ENCODE results near the gene TRANK1.
"Not testable (repeated sequence)": the region's sequence is repeated elsewhere in the genome, so short reads cannot be mapped to it uniquely, and the experiment has no call there.

The TRANK1 gene

DNA sequence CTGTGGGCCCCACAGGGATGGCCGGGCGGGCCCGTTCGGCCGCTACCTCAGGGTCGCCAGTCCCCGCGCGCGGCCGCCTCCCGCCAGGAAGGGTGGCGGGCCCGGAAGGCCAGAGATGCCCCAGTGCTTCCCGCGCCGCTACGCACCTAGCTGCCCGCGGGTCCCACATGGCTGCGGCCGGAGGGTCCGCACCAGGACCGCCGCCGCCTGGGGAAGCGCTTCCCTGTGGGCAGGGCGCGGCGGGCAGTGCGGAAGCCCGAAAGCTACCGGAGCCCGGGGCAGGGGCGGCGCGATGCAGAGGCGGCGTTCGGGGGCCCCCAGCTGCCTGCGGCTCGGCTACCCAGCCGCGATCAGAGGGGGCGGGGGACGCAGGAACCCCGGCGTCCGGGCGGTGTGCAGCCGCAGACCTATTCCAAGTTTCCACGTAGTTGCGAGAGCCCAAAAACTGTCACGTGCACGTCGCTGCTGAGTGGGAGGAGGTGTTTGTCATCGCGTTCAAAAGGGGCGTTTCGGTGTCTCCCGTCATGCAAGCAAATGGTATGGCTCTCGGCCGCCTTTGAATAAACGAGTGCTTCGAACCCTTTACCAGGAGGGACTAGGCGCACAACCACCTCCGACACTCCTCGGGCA, at the start of gene TRANK1:
Gene TRANK1 (minus strand): TSS at position 414 of the 630 bp plus-strand sequence. CDS start 245 bp downstream, at position 169.
- DNase-seq, result peak; percentile 84

DNA sequence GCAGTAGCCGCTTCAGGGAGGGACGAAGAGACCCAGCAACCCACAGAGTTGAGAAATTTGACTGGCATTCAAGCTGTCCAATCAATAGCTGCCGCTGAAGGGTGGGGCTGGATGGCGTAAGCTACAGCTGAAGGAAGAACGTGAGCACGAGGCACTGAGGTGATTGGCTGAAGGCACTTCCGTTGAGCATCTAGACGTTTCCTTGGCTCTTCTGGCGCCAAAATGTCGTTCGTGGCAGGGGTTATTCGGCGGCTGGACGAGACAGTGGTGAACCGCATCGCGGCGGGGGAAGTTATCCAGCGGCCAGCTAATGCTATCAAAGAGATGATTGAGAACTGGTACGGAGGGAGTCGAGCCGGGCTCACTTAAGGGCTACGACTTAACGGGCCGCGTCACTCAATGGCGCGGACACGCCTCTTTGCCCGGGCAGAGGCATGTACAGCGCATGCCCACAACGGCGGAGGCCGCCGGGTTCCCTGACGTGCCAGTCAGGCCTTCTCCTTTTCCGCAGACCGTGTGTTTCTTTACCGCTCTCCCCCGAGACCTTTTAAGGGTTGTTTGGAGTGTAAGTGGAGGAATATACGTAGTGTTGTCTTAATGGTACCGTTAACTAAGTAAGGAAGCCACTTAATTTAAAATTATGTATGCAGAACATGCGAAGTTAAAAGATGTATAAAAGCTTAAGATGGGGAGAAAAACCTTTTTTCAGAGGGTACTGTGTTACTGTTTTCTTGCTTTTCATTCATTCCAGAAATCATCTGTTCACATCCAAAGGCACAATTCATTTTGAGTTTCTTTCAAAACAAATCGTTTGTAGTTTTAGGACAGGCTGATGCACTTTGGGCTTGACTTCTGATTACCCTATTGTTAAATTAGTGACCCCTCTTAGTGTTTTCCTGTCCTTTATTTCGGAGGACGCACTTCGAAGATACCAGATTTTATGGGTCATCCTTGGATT, 48.8 kb upstream of the TRANK1 start, which contains the start of gene MLH1:
Gene MLH1 (plus strand): TSS at position 193 of the 958 bp plus-strand sequence. CDS start 30 bp downstream, at position 223.
- peak; percentile 96 for DNase-seq

DNA sequence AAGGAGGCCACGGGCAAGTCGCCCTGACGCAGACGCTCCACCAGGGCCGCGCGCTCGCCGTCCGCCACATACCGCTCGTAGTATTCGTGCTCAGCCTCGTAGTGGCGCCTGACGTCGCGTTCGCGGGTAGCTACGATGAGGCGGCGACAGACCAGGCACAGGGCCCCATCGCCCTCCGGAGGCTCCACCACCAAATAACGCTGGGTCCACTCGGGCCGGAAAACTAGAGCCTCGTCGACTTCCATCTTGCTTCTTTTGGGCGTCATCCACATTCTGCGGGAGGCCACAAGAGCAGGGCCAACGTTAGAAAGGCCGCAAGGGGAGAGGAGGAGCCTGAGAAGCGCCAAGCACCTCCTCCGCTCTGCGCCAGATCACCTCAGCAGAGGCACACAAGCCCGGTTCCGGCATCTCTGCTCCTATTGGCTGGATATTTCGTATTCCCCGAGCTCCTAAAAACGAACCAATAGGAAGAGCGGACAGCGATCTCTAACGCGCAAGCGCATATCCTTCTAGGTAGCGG, 48.0 kb upstream of the TRANK1 start, which contains the start of gene EPM2AIP1:
Gene EPM2AIP1 (minus strand): TSS at position 326 of the 520 bp plus-strand sequence. CDS start 54 bp downstream, at position 272.
- peak; percentile 95 for DNase-seq

DNA sequence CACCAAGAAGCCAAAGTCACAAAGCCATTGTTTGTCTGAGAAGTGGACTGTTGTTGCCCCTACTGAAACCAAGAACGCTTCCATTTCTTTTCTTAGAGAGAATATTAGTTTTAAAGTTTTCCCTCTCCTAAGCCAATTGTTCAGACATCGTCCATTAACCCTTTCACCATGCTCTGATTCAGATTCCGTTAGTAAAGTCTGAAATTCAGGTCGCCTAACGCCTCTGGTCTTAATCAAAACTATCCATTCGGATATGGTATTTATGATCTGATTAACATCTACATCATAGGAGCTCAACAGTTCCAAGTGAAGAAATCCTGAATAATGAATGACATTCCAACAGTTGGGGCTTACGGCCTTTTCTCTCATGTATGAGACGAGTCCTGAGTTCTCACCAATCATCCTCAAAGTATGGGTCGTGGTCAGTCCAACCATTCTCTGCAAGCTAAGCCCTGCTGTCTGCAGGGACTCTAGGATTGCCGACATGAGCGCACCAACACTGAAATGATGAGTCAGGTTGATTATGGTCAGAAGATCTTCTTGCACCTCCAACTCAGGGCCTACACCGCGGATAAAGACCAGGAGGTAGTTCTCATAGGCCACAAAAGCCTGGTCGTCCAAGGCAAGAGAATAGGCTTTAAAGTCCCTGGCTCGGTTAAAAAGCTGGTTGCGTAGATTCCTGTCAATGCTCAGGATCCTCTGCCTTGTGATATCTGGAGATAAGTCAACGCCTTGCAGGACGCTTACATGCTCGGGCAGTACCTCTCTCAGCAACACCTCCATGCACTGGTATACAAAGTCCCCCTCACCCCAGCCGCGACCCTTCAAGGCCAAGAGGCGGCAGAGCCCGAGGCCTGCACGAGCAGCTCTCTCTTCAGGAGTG, 47.3 kb upstream of the TRANK1 start:
- DNase-seq, result no peak

DNA sequence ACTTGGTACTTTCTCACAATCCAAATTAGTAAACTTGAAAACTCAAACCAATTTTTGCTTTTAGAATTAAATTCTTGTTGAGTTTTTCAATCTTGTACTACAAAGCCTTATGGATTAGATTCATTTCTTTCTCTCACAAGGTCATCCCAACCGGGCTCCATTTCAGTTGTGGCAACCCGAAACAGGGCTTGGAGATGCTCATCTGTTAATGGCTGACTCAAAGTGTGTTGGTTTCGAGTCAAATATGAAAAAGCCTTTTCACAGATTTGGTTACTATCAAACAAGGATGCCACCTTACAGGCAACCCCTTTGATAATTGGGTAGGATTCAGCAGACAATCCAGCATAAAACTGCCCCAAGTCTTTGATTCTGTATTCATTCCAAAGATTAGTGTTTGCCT, 46.3 kb upstream of the TRANK1 start:
- no peak for DNase-seq

DNA sequence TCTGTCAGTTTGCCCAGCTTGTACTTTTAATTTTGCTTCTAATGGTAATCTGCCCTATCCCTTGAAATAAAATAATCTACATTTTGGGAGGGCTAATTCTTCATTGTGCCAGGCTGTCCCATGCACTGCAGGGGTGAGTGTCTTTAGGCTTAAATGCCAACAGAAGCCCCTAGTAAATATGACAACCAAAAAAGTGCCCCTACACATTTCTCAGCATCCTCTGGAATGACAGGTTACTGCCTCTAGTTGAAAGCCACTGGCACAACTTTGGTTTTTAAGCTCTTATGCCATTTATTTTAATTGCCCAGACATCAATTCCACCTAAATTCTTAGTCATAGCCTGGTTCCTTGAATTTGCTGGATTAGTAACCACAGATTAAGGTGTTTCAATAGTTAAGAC, 44.7 kb upstream of the TRANK1 start:
- no peak for DNase-seq

DNA sequence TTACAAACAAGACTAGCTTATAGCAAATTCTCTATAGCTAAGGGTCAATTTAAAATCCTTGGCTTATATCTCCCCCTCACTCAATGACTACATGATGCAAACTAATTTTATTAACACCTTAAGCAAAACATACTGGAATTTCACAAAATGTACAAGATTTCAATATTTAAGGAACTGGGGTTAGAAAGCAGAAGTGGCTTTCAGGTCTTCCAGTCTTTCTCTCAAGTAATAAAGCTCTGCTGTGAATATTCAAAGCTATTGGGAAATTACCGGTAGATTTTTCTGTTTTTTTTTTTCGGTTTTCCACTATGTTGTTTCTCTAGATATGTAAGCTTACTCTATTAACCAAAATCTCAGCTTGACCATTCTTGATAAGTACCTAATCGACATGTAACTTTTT, 44.2 kb upstream of the TRANK1 start:
- no peak for DNase-seq

DNA sequence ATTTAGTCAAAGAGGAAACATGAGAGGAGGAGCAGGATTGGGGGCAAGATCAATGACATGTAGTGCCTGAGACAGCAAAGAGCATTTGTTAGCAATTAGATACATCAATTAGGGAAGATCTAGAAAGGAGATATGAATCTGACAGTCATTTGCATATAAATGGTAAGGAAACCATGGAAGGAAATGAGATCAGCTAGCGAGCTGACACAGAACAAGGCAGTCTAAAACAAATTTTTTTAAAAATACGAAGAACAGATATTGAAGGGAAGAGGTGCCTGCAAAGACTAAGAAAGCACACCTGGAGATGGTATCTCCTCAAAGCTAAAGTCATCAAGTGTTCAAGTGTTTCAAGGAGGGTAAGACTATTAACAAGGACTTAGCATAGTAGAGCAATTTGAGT, 43.5 kb upstream of the TRANK1 start:
- no peak for DNase-seq

DNA sequence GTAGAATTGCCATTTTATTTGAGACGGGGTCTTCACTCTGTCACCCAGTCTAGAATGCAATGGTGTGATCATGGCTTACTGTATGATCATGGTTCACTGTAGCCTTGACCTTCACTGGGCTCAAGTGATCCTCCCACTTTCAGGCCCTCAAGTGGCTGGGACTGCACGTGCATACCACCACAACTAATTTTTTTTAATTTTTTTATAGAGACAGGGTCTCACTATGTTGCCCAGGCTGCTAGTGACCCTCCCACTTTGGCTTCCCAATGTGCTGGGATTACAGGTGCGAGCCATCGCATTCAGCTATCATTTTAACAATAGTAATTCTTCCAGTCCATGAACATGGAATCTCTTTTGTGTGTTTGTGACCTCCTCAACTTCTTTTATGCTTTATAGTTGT, 36.2 kb upstream of the TRANK1 start:
- DNase-seq, result no peak

DNA sequence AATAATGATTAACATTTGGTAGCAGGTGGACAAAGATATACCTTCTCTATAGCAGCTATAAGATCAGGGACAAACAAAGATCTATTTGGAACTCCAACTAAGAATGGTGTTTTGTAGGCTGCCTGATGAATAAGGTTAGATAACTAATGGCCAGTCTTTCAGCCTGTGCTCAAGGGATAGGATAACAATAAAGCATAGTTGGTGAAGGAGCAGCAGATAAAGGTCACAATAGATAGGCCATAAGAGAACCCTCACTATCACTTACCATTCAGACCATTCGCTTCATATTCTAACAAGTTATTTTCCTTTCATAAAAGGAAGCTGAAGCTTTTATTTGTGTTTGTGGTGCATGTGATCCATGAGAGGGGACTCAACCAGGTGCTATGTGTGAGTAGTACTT, 28.3 kb upstream of the TRANK1 start:
- no peak for DNase-seq

DNA sequence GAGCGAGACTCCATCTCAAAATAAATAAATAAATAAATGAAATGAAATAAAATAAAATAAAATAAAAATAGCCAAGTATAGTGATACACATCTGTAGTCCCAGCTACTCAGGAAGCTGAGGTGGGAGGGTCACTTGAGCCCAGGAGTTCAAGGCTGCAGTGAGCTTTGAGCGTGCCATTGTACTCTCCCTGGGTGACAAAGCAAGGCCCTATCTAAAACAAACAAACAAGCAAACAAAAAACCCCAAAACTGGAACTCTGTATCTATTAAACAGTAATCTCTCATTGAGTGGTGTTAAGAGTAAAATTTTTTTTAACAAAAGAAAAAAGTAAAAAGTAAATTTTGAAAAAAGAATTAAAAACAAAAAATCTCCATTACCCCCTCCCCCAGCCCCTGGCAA, 27.3 kb upstream of the TRANK1 start:
- DNase-seq, result no peak

DNA sequence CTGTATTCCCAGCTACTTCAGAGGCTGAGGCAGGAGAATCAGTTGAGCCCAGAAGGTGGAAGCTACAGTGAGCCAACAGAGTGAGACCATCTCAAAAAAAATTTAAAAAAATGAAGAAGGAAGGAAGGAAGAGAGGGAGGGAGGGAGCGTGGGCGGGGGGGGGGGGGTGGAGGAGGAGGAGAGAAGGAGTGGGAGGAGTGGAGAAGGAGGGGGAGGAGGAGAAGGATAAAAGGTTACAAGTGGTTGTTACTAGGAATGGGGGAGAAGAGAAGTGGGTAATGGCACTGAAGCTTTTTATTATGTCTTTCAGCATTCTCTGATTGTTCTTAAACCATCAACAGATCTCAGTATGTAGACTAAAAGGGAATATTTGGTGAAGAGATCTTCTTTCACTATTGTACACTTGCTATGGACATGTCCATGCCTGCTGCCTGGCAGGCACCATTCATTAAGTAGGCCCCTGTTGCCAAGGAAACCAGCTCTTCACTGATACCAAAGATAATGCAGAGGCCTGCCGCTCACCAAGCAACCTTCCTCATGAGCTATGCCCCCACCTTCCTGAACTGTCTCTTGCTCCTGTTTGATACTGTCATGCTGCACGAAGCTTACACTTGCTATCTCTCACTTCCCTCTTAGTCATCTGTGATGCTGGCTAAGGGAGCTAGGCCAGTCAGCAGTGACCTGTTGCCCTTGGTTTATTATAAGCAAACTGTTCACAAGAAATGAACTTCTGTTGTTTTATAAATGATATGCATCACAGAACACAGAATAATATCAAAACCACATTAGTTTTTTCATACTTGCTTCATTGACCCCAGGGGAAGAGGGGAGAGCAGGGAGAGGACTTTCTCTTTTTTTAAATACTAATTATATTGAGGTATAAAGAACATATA, 24.9 kb upstream of the TRANK1 start:
- peak; percentile 59 for DNase-seq

DNA sequence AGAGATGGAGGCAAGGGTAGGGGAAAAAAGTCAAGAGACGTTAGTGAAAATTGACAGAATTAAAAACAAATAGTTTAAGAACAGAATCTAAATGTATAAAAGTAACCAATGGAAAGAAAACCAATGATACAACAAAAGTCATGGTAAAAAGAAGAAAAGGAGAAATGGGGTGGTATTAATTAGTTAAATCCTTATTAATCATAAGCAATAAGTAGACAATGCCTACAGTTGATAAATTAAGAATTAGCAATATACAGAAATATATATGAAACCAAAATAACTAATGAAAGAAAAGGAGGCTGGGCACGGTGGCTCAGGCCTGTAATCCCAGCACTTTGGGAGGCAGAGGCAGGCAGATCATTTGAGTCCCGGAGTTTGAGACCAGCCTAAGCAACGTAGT, 24.2 kb upstream of the TRANK1 start:
- DNase-seq, result no peak

DNA sequence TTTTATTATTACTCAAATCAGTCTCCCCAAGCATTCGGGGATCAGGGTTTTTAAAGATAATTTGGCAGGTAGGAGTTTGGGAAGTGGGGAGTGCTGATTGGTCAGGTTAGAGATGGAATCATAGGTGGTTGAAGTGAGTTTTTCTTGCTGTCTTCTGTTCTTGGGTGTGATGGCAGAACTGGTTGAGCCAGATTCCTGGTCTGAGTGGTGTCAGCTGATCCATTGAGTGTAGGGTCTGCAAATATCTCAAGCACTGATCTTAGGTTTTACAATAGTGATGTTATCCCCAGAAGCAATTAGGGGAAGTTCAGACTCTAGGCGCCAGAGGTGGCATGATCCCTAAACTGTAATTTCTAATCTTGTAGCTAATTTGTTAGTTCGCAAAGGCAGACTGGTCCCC, 20.6 kb upstream of the TRANK1 start:
- no peak for DNase-seq

DNA sequence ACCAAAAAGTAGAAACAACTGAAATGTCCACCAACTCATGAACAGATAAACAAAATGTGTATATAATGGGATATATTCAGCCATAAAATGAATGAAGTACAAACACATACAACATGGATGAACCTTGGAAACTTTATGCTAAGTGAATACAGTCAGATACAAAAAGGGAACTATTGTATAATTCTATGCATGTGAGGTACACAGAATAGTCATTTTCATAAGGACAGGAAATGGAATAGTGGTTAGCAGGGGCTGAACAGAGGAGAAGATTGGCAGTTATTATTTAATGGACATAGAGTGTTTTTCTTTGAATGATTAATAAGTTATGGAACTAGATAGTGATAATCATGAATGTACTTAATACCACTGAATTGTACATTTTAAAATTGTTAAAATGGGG, 20.0 kb upstream of the TRANK1 start:
- DNase-seq, result no peak

DNA sequence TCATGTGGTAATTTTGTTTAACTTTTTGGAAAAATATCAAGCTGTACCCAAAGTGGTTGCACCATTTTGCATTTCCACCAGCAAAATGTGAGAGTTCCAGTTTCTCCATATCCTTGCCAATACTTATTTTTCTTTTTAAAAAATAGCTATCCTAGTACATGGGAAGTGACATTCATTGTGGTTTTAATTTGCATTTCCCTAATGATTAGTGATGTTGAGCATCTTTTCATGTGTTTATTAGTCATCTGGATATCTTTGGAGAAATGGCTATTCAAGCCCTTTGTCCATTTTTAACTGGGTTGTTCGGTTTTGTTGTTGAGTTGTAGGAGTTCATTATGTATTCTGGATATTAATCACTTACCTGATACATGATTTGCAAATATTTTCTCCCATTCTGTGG, 19.5 kb upstream of the TRANK1 start:
- DNase-seq, result no peak

DNA sequence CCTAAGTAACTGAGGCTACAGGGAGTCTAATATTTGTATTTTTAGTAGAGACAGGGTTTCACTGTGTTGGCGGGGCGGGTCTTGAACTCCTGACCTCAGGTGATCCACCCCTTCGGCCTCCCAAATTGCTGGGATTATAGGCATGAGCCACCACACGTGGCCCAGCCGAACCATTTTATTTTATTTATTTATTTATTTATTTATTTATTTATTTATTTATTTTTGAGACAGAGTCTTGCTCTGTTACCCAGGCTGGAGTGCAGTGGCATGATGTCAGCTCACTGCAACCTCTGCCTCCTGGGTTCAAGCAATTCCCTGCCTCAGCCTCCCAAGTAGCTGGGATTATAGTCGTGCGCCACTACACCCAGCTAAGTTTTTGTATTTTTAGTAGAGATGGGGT, 18.2 kb upstream of the TRANK1 start:
- DNase-seq, result not testable (repeated sequence)

DNA sequence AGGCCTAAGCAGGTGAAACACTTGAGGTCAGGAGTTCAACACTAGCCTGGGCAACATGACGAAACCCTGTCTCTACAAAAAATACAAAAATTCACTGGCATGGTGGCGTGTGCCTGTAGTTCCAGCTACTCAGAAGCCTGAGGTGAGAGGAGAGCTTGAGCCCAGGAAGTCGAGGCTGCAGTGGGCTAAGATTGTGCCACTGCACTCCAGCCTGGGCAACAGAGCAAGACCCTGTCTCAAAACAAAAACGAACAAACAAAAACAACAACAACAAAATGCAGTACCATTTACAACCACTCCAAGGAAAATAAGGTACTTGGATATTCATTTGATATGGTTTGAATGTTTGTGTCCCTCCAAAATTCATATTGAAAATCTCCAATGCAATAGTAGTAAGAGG, 15.6 kb upstream of the TRANK1 start:
- DNase-seq, result no peak

DNA sequence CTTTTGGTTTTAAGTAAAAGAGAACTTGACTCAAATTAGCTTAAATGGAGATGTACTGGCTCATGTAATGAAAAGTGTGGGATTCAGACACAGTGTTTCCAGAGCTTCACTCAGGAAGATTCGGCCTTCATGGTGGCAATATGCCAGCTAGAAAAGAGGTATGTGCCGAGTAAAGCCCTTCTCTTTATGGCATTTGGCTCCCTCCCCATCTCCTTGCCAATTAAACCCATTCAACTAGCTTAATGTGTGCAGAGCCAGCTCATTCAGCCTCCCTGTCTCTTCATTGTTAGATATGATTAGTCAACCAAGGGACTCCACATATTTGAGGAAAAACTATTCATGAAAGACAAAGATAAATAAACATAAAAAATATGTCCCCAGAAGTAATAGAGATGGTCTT, 15.0 kb upstream of the TRANK1 start:
- DNase-seq, result no peak

DNA sequence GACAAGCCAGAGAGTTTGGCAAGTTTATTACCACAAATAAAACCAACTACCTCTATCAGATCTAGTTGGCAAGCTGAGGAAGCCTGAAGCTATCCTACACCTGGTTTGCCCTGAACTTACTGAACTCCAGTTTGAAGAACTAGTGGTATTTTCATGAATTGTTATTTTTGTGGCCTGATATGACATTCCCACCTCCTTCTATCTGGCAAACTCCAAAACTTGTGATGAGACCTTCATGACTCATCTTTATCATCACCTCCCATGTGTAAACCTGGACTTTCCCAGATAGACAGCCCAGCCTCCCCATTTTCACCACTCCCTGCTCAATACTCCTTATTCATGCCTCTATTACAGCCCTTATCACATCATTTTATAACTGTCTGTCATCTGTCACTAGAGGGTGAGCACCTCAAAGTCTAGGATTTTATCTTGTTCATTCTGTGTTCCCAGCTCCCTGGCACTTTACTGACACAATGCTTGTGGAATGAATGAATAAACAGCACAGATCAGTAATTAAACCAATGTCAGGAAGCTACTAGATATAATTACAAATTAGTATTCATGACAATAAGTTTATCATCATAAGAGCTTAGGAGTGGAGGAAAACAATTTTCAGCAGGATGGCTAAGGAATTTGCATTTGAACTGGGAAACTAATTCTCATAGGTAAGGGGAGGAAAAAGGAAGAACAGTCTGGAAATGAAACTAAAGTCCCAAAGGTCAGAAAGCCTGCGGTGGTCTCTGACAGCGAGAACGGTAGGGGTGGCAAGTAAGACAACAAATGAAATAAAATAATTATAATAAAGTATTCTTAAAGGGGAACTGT, 13.2 kb upstream of the TRANK1 start:
- DNase-seq, result no peak

DNA sequence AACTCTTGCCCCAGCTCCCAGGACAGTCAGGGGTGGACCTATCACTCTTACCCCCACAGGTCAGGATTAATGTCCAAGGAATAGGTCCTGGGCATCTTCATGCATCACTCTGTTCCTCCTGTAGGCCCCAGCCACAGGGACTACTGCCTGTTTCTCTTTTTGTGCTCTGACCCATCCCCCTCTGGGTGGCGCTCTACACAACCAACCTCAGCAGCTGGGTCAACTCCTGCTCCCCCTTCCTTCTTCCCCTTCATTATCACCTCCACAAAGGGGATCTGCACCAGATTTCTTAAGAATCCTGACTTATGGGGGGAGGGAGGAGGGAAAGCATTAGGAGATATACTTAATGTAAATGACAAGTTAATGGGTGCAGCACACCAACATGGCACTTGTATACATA, 12.2 kb upstream of the TRANK1 start:
- no peak for DNase-seq
